WTC11 (cell line): ENCODE results near the gene SNX15. TPM values are rescaled to one million over a fixed set of nuclear protein-coding genes. Genes with fewer than 3 reads are reported as not detected.
A peak's percentile ranks its signal among the peaks of the same experiment; 100 is the strongest.

ENCODE experiments used
- ATAC-seq: fragments of 200-7000 bp; cut with Tn5 transposase; 2 replicates; pipeline ENCODE4 v1.10.0; 2021; ENCODE audit warnings: mild to moderate bottlenecking, moderate library complexity
- CTCF ChIA-PET: fragments of 300-600 bp; sonication (Branson Sonifier 250); formaldehyde crosslinking; loops from one replicate; lab custom pipeline; 2021; ENCODE audit warnings: antibody characterized with exemption; lab: Charles Lee
- POLR2A ChIA-PET: fragments of 350-600 bp; sonication (Branson Sonifier 250); formaldehyde crosslinking; loops from one replicate; lab custom pipeline; 2021; ENCODE audit warnings: antibody characterized with exemption; lab: Charles Lee
- DNase-seq: peaks from one replicate; pipeline ENCODE4 v3.0.0; 2021; ENCODE audit warnings: low spot score
- H3K27ac Mint-ChIP-seq: 2 replicates; pipeline ENCODE4 v1.8.0; 2021; ENCODE audit warnings: mixed read lengths
- H3K27me3 Mint-ChIP-seq: 2 replicates; pipeline ENCODE4 v1.8.0; 2021; ENCODE audit warnings: low read depth, mild to moderate bottlenecking, moderate library complexity, mixed read lengths
- H3K36me3 Mint-ChIP-seq: 2 replicates; pipeline ENCODE4 v1.8.0; 2021; ENCODE audit warnings: mixed read lengths
- H3K4me1 Mint-ChIP-seq: 2 replicates; pipeline ENCODE4 v1.8.0; 2022; ENCODE audit warnings: mixed read lengths
- H3K4me3 Mint-ChIP-seq: 2 replicates; pipeline ENCODE4 v1.8.0; 2021; ENCODE audit warnings: mild to moderate bottlenecking, moderate library complexity, mixed read lengths
- H3K9me3 Mint-ChIP-seq: 2 replicates; pipeline ENCODE4 v1.8.0; 2021; ENCODE audit warnings: mixed read lengths
- FOXJ3 ChIP-seq: sonication (generic); formaldehyde crosslinking; IDR thresholded peaks from 2 replicates; pipeline ENCODE4 v1.9.0; 2021; ENCODE audit warnings: missing genetic modification reagents, mild to moderate bottlenecking, borderline replicate concordance
- FOXP1 ChIP-seq: sonication (generic); formaldehyde crosslinking; IDR thresholded peaks from 2 replicates; pipeline ENCODE4 v1.8.0; 2022; ENCODE audit warnings: missing genetic modification reagents, mild to moderate bottlenecking, moderate library complexity, borderline replicate concordance
- HMGA2 ChIP-seq: fragments of 250-450 bp; sonication (Bioruptor Pico); IDR thresholded peaks from 2 replicates; pipeline ENCODE4 v1.4.0; 2021; ENCODE audit warnings: mild to moderate bottlenecking, moderate library complexity
- NR3C1 ChIP-seq: sonication (generic); formaldehyde crosslinking; conservative IDR thresholded peaks from 2 replicates; pipeline ENCODE4 v1.8.1; 2023; ENCODE audit warnings: low read depth, mild to moderate bottlenecking, missing genetic modification reagents
- PRRX2 ChIP-seq: fragments of 250-450 bp; sonication (Bioruptor Pico); IDR thresholded peaks from 2 replicates; pipeline ENCODE4 v1.8.0; 2021; ENCODE audit warnings: mild to moderate bottlenecking
- ZNF219 ChIP-seq: sonication (generic); formaldehyde crosslinking; IDR thresholded peaks from 2 replicates; pipeline ENCODE4 v1.8.0; 2023; ENCODE audit warnings: missing genetic modification reagents, mild to moderate bottlenecking, borderline replicate concordance
- ZNF396 ChIP-seq: fragments of 250-450 bp; sonication (Bioruptor Pico); IDR thresholded peaks from 2 replicates; pipeline ENCODE4 v1.8.0; 2021; ENCODE audit warnings: mild to moderate bottlenecking, moderate library complexity, borderline replicate concordance
- ZNF423 ChIP-seq: fragments of 250-450 bp; sonication (Bioruptor Pico); IDR thresholded peaks from 2 replicates; pipeline ENCODE4 v2.1.2; 2022; ENCODE audit warnings: mild to moderate bottlenecking, moderate library complexity
- ZNF671 ChIP-seq: fragments of 250-450 bp; sonication (Bioruptor Pico); IDR thresholded peaks from 2 replicates; pipeline ENCODE4 v1.8.0; 2021; ENCODE audit warnings: mild to moderate bottlenecking
- total RNA-seq: library from RNA; stranded (reverse); gene quantifications from 3 replicates; pipeline ENCODE4 v1.2.3, GENCODE V29; 2021
- TF ChIP-seq, protein P1 (sequence below): sonication (generic); formaldehyde crosslinking; IDR thresholded peaks from 2 replicates; pipeline ENCODE4 v1.8.0; 2022; ENCODE audit warnings: missing genetic modification reagents
- TF ChIP-seq, protein P2 (sequence below): sonication (generic); formaldehyde crosslinking; IDR thresholded peaks from 2 replicates; pipeline ENCODE4 v1.8.0; 2023; ENCODE audit warnings: missing genetic modification reagents
- TF ChIP-seq, protein P3 (sequence below): sonication (generic); formaldehyde crosslinking; IDR thresholded peaks from 2 replicates; pipeline ENCODE4 v1.8.0; 2022; ENCODE audit warnings: mild to moderate bottlenecking, missing genetic modification reagents
- TF ChIP-seq, protein P4 (sequence below): sonication (generic); formaldehyde crosslinking; IDR thresholded peaks from 2 replicates; pipeline ENCODE4 v1.8.0; 2022; ENCODE audit warnings: mild to moderate bottlenecking, missing genetic modification reagents
- TF ChIP-seq, protein P5 (sequence below): sonication (generic); formaldehyde crosslinking; IDR thresholded peaks from 2 replicates; pipeline ENCODE4 v1.8.1; 2023; ENCODE audit warnings: mild to moderate bottlenecking, missing genetic modification reagents, moderate library complexity
- TF ChIP-seq, protein P6 (sequence below): fragments of 250-450 bp; sonication (Bioruptor Pico); conservative IDR thresholded peaks from 2 replicates; pipeline ENCODE4 v1.9.0; 2021; ENCODE audit warnings: mild to moderate bottlenecking
- TF ChIP-seq, protein P7 (sequence below): sonication (generic); formaldehyde crosslinking; conservative IDR thresholded peaks from 2 replicates; pipeline ENCODE4 v1.8.1; 2023; ENCODE audit warnings: mild to moderate bottlenecking, low read depth, missing genetic modification reagents, moderate library complexity

Gene SNX15
- total RNA-seq, 1 experiment from 2014 or later = 17.6 TPM

DNA sequence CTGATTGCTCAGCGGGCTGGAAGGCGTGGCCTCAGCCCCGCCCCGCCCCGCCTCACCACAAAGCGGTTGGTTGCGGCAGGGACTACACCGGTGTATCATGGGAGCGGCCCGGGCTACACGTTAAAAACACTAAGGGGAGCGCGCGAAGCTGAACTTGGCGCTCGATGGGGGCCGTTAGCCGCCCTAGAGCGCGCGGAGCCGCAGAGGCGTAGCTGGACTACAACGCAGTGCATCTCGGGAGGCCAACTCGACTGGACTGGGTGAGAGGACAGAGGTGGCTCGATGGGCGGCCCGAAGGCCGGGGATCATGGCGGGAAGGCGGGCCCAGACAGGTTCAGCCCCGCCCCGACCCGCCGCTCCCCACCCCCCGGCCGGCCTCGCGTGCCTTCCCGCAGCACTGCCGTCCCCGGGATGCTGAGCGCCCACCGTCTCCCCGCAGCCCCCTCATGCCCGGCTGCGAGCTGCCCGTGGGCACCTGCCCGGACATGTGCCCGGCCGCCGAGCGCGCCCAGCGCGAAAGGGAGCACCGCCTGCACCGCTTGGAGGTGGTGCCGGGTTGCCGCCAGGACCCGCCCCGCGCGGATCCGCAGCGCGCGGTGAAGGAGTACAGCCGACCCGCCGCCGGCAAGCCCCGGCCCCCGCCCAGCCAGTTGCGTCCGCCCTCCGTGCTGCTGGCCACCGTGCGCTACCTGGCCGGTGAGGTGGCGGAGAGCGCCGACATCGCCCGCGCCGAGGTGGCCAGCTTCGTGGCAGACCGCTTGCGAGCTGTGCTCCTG lies 13.8 kb downstream of the SNX15 start, which contains the start of gene SAC3D1 (continued):
- TF ChIP-seq, protein P1, sequence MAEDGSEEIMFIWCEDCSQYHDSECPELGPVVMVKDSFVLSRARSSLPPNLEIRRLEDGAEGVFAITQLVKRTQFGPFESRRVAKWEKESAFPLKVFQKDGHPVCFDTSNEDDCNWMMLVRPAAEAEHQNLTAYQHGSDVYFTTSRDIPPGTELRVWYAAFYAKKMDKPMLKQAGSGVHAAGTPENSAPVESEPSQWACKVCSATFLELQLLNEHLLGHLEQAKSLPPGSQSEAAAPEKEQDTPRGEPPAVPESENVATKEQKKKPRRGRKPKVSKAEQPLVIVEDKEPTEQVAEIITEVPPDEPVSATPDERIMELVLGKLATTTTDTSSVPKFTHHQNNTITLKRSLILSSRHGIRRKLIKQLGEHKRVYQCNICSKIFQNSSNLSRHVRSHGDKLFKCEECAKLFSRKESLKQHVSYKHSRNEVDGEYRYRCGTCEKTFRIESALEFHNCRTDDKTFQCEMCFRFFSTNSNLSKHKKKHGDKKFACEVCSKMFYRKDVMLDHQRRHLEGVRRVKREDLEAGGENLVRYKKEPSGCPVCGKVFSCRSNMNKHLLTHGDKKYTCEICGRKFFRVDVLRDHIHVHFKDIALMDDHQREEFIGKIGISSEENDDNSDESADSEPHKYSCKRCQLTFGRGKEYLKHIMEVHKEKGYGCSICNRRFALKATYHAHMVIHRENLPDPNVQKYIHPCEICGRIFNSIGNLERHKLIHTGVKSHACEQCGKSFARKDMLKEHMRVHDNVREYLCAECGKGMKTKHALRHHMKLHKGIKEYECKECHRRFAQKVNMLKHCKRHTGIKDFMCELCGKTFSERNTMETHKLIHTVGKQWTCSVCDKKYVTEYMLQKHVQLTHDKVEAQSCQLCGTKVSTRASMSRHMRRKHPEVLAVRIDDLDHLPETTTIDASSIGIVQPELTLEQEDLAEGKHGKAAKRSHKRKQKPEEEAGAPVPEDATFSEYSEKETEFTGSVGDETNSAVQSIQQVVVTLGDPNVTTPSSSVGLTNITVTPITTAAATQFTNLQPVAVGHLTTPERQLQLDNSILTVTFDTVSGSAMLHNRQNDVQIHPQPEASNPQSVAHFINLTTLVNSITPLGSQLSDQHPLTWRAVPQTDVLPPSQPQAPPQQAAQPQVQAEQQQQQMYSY (CRISPR knock-in tag) = 0 out of 2 replicates have a peak, but pooled peaks have one; percentile 20
- TF ChIP-seq FOXJ3 = no peak
- TF ChIP-seq ZNF423 (CRISPR knock-in tag) = no peak
- TF ChIP-seq FOXP1 (CRISPR knock-in tag) = peak; percentile 81
- TF ChIP-seq, protein P2, sequence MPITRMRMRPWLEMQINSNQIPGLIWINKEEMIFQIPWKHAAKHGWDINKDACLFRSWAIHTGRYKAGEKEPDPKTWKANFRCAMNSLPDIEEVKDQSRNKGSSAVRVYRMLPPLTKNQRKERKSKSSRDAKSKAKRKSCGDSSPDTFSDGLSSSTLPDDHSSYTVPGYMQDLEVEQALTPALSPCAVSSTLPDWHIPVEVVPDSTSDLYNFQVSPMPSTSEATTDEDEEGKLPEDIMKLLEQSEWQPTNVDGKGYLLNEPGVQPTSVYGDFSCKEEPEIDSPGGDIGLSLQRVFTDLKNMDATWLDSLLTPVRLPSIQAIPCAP (CRISPR knock-in tag) = 0 out of 2 replicates have a peak, but pooled peaks have one; percentile 49
- TF ChIP-seq, all 79 proteins: peak for 29

DNA sequence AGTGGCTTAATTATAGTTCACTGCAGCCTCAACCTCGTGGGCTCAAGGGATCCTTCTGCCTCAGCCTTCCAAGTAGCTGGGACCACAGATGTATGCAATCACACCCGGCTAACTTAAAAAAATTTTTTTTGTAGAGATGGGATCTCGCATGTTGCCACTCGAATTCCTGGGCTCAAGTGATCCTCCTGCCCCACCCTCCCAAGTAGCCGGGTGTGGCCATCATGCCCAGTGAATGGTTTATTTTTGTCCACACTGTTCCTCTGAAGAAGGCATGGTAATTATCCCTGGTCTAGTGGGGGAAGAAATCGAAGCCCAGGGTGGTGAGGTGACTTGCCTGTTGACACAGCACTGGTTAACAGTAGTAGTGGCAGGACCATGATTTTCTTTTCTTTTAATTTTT lies 15.7 kb downstream of the SNX15 start:
- TF ChIP-seq, protein P3, sequence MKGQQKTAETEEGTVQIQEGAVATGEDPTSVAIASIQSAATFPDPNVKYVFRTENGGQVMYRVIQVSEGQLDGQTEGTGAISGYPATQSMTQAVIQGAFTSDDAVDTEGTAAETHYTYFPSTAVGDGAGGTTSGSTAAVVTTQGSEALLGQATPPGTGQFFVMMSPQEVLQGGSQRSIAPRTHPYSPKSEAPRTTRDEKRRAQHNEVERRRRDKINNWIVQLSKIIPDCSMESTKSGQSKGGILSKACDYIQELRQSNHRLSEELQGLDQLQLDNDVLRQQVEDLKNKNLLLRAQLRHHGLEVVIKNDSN = no peak
- TF ChIP-seq, protein P4, sequence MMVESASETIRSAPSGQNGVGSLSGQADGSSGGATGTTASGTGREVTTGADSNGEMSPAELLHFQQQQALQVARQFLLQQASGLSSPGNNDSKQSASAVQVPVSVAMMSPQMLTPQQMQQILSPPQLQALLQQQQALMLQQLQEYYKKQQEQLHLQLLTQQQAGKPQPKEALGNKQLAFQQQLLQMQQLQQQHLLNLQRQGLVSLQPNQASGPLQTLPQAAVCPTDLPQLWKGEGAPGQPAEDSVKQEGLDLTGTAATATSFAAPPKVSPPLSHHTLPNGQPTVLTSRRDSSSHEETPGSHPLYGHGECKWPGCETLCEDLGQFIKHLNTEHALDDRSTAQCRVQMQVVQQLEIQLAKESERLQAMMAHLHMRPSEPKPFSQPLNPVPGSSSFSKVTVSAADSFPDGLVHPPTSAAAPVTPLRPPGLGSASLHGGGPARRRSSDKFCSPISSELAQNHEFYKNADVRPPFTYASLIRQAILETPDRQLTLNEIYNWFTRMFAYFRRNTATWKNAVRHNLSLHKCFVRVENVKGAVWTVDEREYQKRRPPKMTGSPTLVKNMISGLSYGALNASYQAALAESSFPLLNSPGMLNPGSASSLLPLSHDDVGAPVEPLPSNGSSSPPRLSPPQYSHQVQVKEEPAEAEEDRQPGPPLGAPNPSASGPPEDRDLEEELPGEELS = no peak
- TF ChIP-seq HMGA2 (CRISPR knock-in tag) = no peak
- TF ChIP-seq, protein P5, sequence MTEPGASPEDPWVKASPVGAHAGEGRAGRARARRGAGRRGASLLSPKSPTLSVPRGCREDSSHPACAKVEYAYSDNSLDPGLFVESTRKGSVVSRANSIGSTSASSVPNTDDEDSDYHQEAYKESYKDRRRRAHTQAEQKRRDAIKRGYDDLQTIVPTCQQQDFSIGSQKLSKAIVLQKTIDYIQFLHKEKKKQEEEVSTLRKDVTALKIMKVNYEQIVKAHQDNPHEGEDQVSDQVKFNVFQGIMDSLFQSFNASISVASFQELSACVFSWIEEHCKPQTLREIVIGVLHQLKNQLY = no peak
- no peak for TF ChIP-seq NR3C1 (CRISPR knock-in tag)
- TF ChIP-seq PRRX2 (CRISPR knock-in tag) = no peak
- TF ChIP-seq, protein P6, sequence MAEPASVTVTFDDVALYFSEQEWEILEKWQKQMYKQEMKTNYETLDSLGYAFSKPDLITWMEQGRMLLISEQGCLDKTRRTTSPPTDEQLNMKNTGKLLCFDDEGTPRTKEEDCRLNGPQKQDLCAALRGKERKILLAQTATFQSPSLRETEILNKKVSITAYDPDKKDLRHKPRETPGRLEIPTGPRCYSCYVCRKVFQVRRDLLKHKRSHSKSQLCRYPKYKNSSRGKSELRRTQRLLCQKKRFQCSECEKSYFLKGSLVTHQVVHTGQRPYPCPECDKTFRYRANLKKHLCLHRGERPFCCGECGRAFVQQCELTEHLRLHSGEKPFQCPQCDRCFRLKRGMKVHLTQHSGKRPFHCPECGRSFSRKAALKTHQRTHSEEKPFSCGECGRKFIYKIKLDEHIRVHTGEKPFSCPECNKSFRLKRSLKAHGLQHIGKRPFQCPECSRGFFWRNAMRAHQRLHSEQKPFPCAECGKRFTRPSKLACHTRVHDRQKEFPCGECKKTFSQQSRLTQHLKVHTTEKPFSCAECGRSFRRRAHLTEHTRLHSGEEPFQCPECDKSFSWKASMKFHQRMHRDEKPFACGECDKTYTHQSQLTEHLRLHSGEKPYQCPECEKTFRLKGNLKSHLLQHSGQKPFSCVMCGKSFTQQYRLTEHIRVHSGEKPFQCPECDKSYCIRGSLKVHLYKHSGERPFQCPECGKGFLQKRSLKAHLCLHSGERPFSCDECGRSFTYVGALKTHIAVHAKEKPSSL (CRISPR knock-in tag) = no peak
- no peak for TF ChIP-seq ZNF219
- no peak for TF ChIP-seq ZNF671 (CRISPR knock-in tag)
- no peak for TF ChIP-seq ZNF396 (CRISPR knock-in tag)
- TF ChIP-seq, protein P7, sequence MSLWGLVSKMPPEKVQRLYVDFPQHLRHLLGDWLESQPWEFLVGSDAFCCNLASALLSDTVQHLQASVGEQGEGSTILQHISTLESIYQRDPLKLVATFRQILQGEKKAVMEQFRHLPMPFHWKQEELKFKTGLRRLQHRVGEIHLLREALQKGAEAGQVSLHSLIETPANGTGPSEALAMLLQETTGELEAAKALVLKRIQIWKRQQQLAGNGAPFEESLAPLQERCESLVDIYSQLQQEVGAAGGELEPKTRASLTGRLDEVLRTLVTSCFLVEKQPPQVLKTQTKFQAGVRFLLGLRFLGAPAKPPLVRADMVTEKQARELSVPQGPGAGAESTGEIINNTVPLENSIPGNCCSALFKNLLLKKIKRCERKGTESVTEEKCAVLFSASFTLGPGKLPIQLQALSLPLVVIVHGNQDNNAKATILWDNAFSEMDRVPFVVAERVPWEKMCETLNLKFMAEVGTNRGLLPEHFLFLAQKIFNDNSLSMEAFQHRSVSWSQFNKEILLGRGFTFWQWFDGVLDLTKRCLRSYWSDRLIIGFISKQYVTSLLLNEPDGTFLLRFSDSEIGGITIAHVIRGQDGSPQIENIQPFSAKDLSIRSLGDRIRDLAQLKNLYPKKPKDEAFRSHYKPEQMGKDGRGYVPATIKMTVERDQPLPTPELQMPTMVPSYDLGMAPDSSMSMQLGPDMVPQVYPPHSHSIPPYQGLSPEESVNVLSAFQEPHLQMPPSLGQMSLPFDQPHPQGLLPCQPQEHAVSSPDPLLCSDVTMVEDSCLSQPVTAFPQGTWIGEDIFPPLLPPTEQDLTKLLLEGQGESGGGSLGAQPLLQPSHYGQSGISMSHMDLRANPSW (CRISPR knock-in tag) = no peak
- TF ChIP-seq, all 79 proteins: peak for 0
- DNase-seq (no peak), ATAC-seq (no peak)
- Mint-ChIP-seq H3K27ac (no peak overlapping the region), H3K27me3 (no peaks in the 10 kb centered on the region), H3K36me3 (peaks cover 5% of the 10 kb centered on the region), H3K9me3 (no peaks in the 10 kb centered on the region), H3K4me1 (peaks cover 14% of the 10 kb centered on the region), H3K4me3 (peak overlapping the region; percentile 90)
- ChIA-PET CTCF (interaction anchor here (0.6 to 3.4 kb wide), 3 partner anchors 15 to 29 kb away, joined by 3 to 17 read pairs (median 4); partner anchors contain the start of gene ARL2), POLR2A (no interaction called here)
